Fibroblast of peridontal ligament (primary cell): ENCODE results near the gene RCAN3.
A peak's percentile ranks its signal among the peaks of the same experiment; 100 is the strongest.

ENCODE experiments used
- DNase-seq: peaks from one replicate; pipeline ENCODE4 v3.0.0-alpha.2; 2010; ENCODE audit errors: extremely low read depth

Gene RCAN3

GRCh38 chr1:24578846-24579245 is 76.2 kb downstream of the RCAN3 start:
- DNase-seq, result no peak

- DNase-seq, result no peak
Measured at GRCh38 chr1:24580756-24581155, 78.1 kb downstream of the RCAN3 start.

- no peak for DNase-seq
Measured at GRCh38 chr1:24584171-24584647, 81.6 kb downstream of the RCAN3 start.

GRCh38 chr1:24586119-24586518 is 83.5 kb downstream of the RCAN3 start:
- no peak for DNase-seq

DNA sequence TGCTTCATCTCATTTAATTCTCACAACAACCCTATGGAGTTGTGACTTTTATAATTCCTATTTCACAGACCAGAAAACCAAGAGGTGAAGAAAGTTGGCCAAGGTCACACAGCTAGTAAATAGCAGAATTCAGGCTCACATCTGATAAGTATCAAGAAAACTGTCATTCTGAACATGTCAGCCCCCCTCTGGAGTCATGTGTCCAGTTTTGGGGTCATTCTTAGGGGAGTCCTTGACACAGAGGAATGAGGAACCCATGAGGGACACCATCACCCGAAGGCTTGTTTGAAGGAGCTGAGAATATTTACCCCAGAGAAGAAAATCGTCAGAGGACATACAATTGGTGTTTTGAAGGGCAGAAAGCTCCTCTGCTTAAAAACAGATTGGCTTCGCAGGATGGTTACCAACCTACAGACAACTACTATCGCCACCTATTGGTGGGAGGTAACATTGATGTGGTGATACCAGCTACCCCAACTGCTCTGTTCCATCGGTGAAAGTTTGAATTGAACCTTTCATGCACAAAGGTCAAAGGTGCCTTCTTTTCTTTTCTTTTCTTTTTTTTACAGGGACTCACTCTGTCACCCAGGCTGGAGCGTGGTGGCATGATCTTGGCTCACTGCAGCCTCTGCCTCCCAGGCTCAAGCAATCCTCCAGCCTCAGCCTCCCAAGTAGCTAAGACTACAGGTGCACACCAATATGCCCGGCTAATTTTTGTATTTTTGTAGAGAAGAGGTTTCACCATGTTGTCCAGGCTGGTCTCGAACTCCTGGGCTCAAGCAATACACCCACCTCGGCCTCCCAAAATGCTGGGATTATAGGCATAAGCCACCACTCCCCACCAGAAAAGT is 84.6 kb downstream of the RCAN3 start:
- DNase-seq, result peak; percentile 56

GRCh38 chr1:24588573-24588972 is 85.9 kb downstream of the RCAN3 start:
- no peak for DNase-seq

- no peak for DNase-seq
Measured at GRCh38 chr1:24589200-24589599, 86.6 kb downstream of the RCAN3 start.
